GM23248 (cell line): Measurements from ENCODE around the gene YARS2.

Source experiments
- EZH2 ChIP-seq: fragments of 200-600 bp; sonication (generic); IDR thresholded peaks from 2 replicates; pipeline ENCODE4 v1.6.1; 2018; ENCODE audit warnings: antibody characterized with exemption, mild to moderate bottlenecking; ENCODE audit not compliant: insufficient read depth, poor library complexity, severe bottlenecking
- EZH2phosphoT487 ChIP-seq: fragments of 200-600 bp; sonication (generic); IDR thresholded peaks from 2 replicates; pipeline ENCODE4 v1.6.1; 2018; ENCODE audit warnings: antibody characterized with exemption, moderate library complexity, mild to moderate bottlenecking, low read depth; ENCODE audit not compliant: insufficient read depth

DNA sequence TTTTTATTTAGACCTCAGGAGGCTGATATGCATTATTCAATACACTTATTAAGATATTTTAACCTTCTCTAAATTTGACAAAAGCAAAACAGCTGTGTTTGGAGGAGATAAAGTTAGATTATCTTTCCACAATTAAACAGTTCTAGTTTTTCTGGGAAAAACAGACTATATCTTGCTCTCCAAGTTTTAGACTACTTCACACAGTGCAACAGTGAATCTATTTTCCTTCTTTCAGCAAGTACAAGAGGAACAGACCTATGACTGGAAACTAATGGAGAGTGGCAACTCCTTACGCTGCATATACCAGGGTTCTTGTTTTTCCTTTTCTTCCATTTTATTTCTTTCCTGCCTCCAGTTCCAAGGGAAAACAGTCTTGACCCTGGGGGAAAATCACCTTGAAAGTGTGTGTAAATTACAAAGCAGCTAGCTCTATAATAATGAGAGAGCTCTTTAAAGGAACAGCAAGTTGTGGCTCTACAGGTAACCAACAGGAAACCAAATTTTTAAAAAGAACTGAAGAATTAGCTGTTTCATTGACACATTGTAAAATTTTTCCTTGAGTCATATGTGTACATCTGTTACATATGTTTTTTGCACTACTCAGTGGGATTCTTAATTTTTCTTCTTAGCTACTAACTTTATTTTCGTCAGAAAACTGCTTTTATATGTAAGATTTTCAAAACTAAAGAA lies 49.2 kb downstream of the YARS2 start:
- TF ChIP-seq EZH2, result no peak
- no peak for TF ChIP-seq EZH2phosphoT487
